Stomach smooth muscle (tissue), 2 donors: Measurements from ENCODE around the gene PIP5K1C.

ENCODE experiments used
- H3K27ac ChIP-seq: one replicate; pipeline ENCODE4 v1.7.0; 2013; ENCODE audit warnings: mild to moderate bottlenecking, low read length, inconsistent platforms
- H3K27me3 ChIP-seq, 2 donors: one replicate each; pipeline ENCODE4 v1.7.0; 2013; ENCODE audit warnings: low read length in 2 of 2; ENCODE audit not compliant: insufficient read depth in 2 of 2, control insufficient read depth in 1 of 2
- H3K36me3 ChIP-seq, 2 donors: one replicate each; pipeline ENCODE4 v1.7.0; 2013; ENCODE audit warnings: low read length in 2 of 2; ENCODE audit not compliant: control insufficient read depth in 2 of 2, insufficient read depth in 2 of 2
- H3K4me1 ChIP-seq: one replicate; pipeline ENCODE4 v1.7.0; 2013; ENCODE audit warnings: low read length; ENCODE audit not compliant: control insufficient read depth, insufficient read depth
- H3K4me3 ChIP-seq, 2 donors: one replicate each; pipeline ENCODE4 v1.7.0; 2013; ENCODE audit warnings: low read length in 2 of 2
- H3K9ac ChIP-seq, 2 donors: one replicate each; pipeline ENCODE4 v1.7.0; 2013; ENCODE audit warnings: low read length in 2 of 2, mild to moderate bottlenecking in 1 of 2
- H3K9me3 ChIP-seq, 2 donors: one replicate each; pipeline ENCODE4 v1.7.0; 2013; ENCODE audit warnings: low read length in 2 of 2; ENCODE audit not compliant: control insufficient read depth in 2 of 2
- donor health status: healthy.
- donor health status: Pancreatic carcinoma.

PIP5K1C gene, protein sequence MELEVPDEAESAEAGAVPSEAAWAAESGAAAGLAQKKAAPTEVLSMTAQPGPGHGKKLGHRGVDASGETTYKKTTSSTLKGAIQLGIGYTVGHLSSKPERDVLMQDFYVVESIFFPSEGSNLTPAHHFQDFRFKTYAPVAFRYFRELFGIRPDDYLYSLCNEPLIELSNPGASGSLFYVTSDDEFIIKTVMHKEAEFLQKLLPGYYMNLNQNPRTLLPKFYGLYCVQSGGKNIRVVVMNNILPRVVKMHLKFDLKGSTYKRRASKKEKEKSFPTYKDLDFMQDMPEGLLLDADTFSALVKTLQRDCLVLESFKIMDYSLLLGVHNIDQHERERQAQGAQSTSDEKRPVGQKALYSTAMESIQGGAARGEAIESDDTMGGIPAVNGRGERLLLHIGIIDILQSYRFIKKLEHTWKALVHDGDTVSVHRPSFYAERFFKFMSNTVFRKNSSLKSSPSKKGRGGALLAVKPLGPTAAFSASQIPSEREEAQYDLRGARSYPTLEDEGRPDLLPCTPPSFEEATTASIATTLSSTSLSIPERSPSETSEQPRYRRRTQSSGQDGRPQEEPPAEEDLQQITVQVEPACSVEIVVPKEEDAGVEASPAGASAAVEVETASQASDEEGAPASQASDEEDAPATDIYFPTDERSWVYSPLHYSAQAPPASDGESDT

DNA sequence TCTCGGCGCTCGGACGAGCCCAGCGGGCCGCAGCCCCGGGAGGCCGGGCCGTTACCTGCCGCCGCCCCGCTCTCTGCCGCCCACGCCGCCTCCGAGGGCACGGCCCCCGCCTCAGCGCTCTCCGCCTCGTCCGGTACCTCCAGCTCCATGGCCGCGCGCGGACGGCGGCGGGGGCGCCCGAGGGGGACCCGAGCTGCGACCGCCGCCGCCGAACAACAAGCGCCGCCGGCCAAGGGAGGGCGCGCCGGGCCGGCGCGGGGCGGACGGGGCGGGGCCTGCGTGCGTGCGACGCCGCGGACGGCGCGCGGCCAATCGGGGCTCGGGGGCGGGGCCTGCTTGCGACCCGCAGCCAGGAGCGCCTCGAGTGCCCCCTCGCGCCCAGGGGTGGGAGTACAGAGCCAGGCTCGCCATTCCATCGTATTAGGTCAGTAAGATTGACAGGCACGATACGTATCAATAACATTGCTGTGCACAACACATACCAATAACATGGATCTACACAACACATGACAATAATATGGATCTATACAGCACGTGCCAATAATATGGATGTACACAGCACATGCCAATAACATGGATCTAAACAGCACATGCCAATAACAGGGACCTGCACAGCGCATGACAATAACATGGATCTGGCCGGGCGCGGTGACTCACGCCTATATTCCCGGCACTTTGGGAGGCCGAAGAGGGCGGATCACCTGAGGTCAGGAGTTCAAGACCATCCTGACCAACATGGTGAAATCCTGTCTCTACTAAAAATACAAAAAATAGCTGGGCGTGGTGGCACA lies at the start of gene PIP5K1C:
Gene PIP5K1C (minus strand): TSS at position 227 of the 791 bp plus-strand sequence. CDS start 78 bp downstream, at position 149.
- peak within 1 kb of the TSS; percentile 87 to 93 for H3K9ac ChIP-seq

DNA sequence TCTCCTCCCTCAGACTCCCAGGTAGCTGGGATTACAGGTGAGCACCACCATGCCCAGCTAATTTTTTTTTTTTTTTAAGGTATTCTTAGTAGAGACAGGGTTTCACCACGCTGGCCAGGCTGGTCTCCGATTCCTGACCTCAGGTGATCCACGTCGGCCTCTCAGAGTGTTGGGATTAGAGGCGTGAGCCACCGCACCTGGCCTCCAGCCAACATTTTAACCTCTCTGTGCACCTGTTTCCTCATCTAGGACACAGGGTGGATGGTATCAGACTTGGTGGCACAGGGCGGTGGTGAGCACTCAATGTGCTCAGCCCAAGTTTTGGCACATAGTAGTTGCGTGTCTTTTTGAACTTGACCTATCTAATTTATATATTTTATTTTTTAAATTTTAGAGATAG lies 48.7 kb upstream of the PIP5K1C start:
- Histone ChIP-seq H3K4me3 (no peak overlapping the region), H3K27me3 (peaks cover 5 to 14% of the 10 kb centered on the region in 2 donors), H3K9me3 (peaks cover 0 to 2% of the 10 kb centered on the region in 2 donors), H3K27ac (no peak overlapping the region), H3K36me3 (peaks cover 9 to 16% of the 10 kb centered on the region in 2 donors), H3K4me1 (no peaks in the 10 kb centered on the region), H3K9ac (no peak overlapping the region)

More for the DNA sequence above, at the start of gene PIP5K1C:
- Histone ChIP-seq H3K9me3 (no peaks in the 10 kb centered on the region), H3K4me3 (peak within 1 kb of the TSS; percentile 86), H3K27ac (peak within 1 kb of the TSS; percentile 94), H3K27me3 (no peaks in the 10 kb centered on the region), H3K36me3 (peaks cover 0 to 3% of the 10 kb centered on the region in 2 donors), H3K4me1 (peaks cover 28% of the 10 kb centered on the region)

DNA sequence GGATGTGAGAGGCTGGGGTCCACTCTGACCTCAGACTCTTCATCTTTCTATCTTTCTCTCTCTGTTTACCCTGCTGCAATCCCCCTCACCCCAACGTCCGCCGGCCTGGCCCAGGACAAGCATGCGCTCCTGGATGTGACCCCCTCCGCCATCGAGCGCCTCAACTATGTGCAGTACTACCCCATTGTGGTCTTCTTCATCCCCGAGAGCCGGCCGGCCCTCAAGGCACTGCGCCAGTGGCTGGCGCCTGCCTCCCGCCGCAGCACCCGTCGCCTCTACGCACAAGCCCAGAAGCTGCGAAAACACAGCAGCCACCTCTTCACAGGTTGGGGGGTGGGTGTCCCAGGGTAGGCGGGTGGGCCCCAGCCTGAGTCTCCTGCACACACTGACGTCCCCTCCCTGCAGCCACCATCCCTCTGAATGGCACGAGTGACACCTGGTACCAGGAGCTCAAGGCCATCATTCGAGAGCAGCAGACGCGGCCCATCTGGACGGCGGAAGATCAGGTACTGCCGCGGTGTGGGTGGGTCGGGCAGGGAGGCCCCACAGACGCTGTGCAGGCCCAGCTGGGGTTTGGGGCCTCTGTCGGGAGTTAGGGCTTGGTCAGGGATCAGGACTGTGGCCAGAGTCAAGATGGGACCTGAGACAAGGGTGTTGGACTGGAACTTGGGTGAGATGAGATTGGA lies 46.2 kb upstream of the PIP5K1C start:
- peaks cover 9 to 14% of the 10 kb centered on the region in 2 donors for H3K36me3 ChIP-seq
- H3K27me3 ChIP-seq = peaks cover 5 to 14% of the 10 kb centered on the region in 2 donors
- no peak overlapping the region for H3K27ac ChIP-seq
- H3K4me1 ChIP-seq = no peaks in the 10 kb centered on the region
- no peak overlapping the region for H3K4me3 ChIP-seq
- no peak overlapping the region for H3K9ac ChIP-seq
- peaks cover 2 to 3% of the 10 kb centered on the region in 2 donors for H3K9me3 ChIP-seq

DNA sequence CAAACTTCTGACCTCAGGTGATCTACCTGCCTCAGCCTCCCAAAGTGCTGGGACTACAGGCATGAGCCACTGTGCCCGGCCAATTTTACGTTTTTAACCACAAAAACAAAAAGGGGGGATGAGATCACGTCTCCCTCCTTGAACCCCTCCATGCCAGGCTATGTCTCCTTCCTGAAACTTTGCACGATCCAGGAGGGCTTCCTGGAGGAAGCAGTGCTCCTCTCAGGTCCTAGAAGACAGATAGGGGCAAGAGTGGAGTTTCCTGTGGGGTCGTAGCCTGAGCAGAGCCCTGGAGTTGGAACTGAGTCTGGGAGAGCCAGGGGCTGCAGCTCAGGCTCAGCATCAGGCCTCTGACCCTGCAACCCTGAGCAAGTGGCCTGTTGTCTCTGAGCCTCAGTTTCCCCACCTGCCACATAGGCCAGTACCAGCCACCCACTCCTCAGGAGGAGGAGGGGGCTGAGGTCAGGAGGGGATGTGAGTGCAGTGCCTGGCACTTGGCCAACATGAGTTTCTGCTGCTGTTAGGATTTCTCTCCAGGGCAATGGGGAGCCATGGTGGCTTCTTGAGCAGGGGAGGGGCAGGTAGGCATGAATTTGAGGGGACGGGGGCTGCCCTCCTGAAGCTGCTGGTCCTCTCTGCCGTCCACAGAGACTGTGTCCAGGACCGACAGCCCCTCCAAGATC lies 45.2 kb upstream of the PIP5K1C start:
- H3K4me1 ChIP-seq = no peaks in the 10 kb centered on the region
- peaks cover 2 to 3% of the 10 kb centered on the region in 2 donors for H3K9me3 ChIP-seq
- H3K4me3 ChIP-seq = no peak overlapping the region

DNA sequence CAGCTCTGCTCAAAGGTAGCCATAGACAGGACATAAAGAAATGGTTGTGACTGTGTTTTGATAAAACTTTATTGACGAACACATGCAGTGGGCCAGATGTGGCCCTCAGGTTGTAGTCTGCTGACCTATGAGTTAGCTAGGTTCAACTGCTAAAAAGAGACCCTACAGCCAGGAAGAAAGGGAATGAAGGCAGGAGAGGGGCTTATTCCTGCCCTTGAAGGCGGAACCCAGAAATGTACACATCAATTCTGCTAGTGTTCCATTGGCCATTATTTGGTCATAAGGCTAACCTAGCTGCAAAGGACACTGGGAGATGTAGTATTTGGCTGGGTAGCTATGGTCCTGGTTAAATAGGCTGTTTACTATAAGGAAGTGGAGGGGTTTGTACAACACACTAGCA lies 43.2 kb upstream of the PIP5K1C start:
- no peaks in the 10 kb centered on the region for H3K36me3 ChIP-seq
- no peak overlapping the region for H3K27ac ChIP-seq
- peaks cover 5 to 15% of the 10 kb centered on the region in 2 donors for H3K27me3 ChIP-seq
- H3K9ac ChIP-seq = no peak overlapping the region
- H3K4me3 ChIP-seq = no peak overlapping the region
- H3K4me1 ChIP-seq = no peaks in the 10 kb centered on the region
- peaks cover 0 to 3% of the 10 kb centered on the region in 2 donors for H3K9me3 ChIP-seq

More for the DNA sequence above, 45.2 kb upstream of the PIP5K1C start:
- Histone ChIP-seq H3K27me3 (peaks cover 5 to 14% of the 10 kb centered on the region in 2 donors), H3K9ac (no peak overlapping the region), H3K36me3 (peaks cover 6 to 11% of the 10 kb centered on the region in 2 donors), H3K27ac (no peak overlapping the region)

DNA sequence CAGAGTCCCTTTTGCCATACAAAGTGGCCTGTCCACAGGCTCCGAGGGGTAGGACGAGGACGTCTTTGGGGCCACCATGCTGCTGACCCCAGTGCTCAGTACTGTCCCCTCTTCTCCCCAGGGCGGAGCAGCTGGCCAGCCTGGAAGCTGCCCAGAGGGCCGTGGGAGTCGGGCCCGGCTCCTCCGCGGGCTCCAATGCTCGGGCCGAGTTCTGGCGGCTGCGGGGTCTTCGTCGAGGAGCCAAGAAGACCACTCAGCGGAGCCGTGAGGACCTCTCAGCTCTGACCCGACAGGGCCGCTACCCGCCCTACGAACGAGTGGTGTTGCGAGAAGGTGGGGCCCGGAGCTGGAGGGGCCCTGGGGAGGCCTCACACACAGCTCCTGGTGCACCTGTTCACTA lies 40.2 kb upstream of the PIP5K1C start:
- peaks cover 0 to 3% of the 10 kb centered on the region in 2 donors for H3K9me3 ChIP-seq
- H3K9ac ChIP-seq = no peak overlapping the region
- no peak overlapping the region for H3K27ac ChIP-seq
- H3K27me3 ChIP-seq = peaks cover 0 to 13% of the 10 kb centered on the region in 2 donors
- no peaks in the 10 kb centered on the region for H3K4me1 ChIP-seq
- no peaks in the 10 kb centered on the region for H3K36me3 ChIP-seq
- H3K4me3 ChIP-seq = no peak overlapping the region

DNA sequence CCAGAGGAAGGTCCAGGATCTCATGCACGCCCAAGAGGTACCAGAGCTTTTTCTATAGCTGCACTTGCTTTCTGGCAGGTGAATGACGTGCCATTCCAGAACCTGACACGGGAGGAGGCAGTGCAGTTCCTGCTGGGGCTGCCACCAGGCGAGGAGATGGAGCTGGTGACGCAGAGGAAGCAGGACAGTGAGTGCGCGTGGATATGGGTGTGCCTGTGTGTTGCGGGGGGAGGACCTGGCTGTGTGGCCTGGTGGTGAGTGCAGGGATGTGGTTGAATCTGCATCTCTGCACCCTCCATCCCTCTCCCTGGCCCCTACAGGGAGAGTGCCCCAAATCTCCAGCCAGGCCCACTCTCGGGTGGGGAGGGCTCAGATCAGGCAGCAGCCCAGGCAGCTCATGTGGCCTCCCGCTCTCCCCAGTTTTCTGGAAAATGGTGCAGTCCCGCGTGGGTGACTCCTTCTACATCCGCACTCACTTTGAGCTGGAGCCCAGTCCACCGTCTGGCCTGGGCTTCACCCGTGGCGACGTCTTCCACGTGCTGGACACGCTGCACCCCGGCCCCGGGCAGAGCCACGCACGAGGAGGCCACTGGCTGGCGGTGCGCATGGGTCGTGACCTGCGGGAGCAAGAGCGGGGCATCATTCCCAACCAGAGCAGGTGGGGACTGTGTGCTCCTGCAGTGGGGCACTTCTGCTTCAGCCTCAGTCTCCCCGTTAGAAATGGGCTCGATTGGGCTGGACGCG lies 38.4 kb upstream of the PIP5K1C start:
- no peaks in the 10 kb centered on the region for H3K4me1 ChIP-seq
- H3K9me3 ChIP-seq = peaks cover 0 to 3% of the 10 kb centered on the region in 2 donors
- H3K9ac ChIP-seq = no peak overlapping the region
- H3K36me3 ChIP-seq = no peaks in the 10 kb centered on the region
- H3K27me3 ChIP-seq = peaks cover 0 to 12% of the 10 kb centered on the region in 2 donors
- H3K4me3 ChIP-seq = no peak overlapping the region
- H3K27ac ChIP-seq = no peak overlapping the region

DNA sequence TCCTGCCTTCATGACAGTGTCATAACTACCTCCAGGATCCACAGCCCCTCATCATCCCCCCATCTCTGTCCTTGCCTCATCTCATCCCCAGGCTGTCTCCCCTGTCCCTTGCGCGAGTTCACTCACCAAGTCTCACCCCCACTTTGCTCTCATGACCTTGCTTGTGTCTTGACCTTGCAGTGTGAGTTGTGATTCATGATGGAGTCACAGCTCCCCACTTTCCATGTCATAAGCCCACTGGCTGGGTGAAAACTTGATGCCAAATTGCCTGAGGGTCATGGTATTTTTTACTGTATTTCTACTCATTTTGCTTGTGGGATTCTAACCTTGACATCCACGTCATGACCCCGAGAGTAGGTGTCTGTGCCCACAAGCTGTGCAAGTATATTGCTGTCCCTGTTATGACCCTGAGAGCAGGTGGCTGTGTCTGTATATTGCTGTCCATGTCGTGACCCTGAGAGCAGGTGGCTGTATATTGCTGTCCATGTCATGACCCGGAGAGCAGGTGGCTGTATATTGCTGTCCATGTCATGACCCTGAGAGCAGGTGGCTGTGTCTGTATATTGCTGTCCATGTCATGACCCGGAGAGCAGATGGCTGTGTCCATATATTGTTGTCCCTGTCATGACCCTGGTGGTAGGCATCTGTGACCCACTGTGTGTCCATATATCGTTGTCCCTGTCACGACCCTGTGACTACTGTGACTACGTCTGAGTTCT lies 37.4 kb upstream of the PIP5K1C start:
- Histone ChIP-seq H3K27me3 (peaks cover 0 to 12% of the 10 kb centered on the region in 2 donors), H3K4me1 (no peaks in the 10 kb centered on the region), H3K9me3 (no peaks in the 10 kb centered on the region), H3K4me3 (no peak overlapping the region), H3K27ac (no peak overlapping the region), H3K36me3 (no peaks in the 10 kb centered on the region), H3K9ac (no peak overlapping the region)
